Stimulated activated CD4-positive, alpha-beta T cell treated with anti-CD3 and anti-CD28 coated beads, TNF-alpha, amount 100 ng/mL, for 24 hours (primary cell): Measurements from ENCODE around the gene GIPC3.
"Not testable (repeated sequence)": the region's sequence is repeated elsewhere in the genome, so short reads cannot be mapped to it uniquely, and the experiment has no call there.

Experiments
- DNase-seq, 3 experiments: peaks; one replicate each; pipeline ENCODE4 v3.0.0-alpha.2; 2020; ENCODE audit warnings: low read depth in 3 of 3

GIPC3 gene

GRCh38 chr19:3618811-3619630 lies 33.7 kb downstream of the GIPC3 start:
- no peak for DNase-seq

- DNase-seq, result no peak
Measured at GRCh38 chr19:3619631-3620012, 34.3 kb downstream of the GIPC3 start.

- no peak for DNase-seq
Measured at GRCh38 chr19:3620145-3620816, 35.0 kb downstream of the GIPC3 start.

- no peak for DNase-seq
Measured at GRCh38 chr19:3620817-3621547, 35.7 kb downstream of the GIPC3 start.

- no peak for DNase-seq
Measured at GRCh38 chr19:3621689-3622088, 36.4 kb downstream of the GIPC3 start.

- no peak for DNase-seq
Measured at GRCh38 chr19:3622224-3622623, 36.9 kb downstream of the GIPC3 start.

GRCh38 chr19:3623716-3624115 lies 38.4 kb downstream of the GIPC3 start:
- no peak for DNase-seq

- no peak for DNase-seq
Measured at GRCh38 chr19:3625996-3626472, 40.8 kb downstream of the GIPC3 start.

GRCh38 chr19:3626473-3627350 lies 41.4 kb downstream of the GIPC3 start, which contains the start of gene CACTIN:
Gene CACTIN, minus strand, starts transcription at chr19:3626790. Its CDS starts 28 bp downstream, at chr19:3626762.
- peak; percentile 97 to 99 (median 98) for DNase-seq

- no peak for DNase-seq
Measured at GRCh38 chr19:3627351-3627723, 42.1 kb downstream of the GIPC3 start.

- not testable (repeated sequence) for DNase-seq
Measured at GRCh38 chr19:3628766-3629165, 43.5 kb downstream of the GIPC3 start.

GRCh38 chr19:3631053-3631861 lies 46.0 kb downstream of the GIPC3 start:
- no peak for DNase-seq

GRCh38 chr19:3632098-3632497 lies 46.8 kb downstream of the GIPC3 start:
- no peak for DNase-seq

GRCh38 chr19:3632739-3633558 lies 47.7 kb downstream of the GIPC3 start:
- DNase-seq, result no peak

GRCh38 chr19:3633559-3633988 lies 48.3 kb downstream of the GIPC3 start:
- no peak for DNase-seq

GRCh38 chr19:3634496-3635045 lies 49.3 kb downstream of the GIPC3 start:
- DNase-seq, result no peak

- DNase-seq, result no peak
Measured at GRCh38 chr19:3636506-3636905, 51.2 kb downstream of the GIPC3 start.

GRCh38 chr19:3636962-3637361 lies 51.7 kb downstream of the GIPC3 start:
- DNase-seq, result no peak

- no peak for DNase-seq
Measured at GRCh38 chr19:3637621-3638020, 52.3 kb downstream of the GIPC3 start.
